Erythroblast (primary cell): Measurements from ENCODE around the gene NCAPG2.

Experiments
- GATA1 ChIP-seq: IDR thresholded peaks from 2 replicates; pipeline ENCODE4 v1.6.1; 2011; ENCODE audit warnings: low read depth, mild to moderate bottlenecking, control low read depth, low read length, moderate library complexity
- POLR2A ChIP-seq: IDR thresholded peaks from 2 replicates; pipeline ENCODE4 v1.6.1; 2011; ENCODE audit warnings: mild to moderate bottlenecking, low read length

- no peak for TF ChIP-seq POLR2A
- TF ChIP-seq GATA1, result no peak
Observed at GRCh38 chr7:158620418-158620817, 84.2 kb downstream of the NCAPG2 start.
